Coronary artery (tissue), 2 donors: Measurements from ENCODE around the gene MYO9A.

ENCODE experiments used
- DNase-seq: peaks from one replicate; pipeline ENCODE4 v3.0.0-alpha.2; 2017; ENCODE audit warnings: low spot score
- H3K27ac ChIP-seq, 2 donors: fragments of 200-600 bp; sonication (generic); one replicate each; pipeline ENCODE4 v1.5.1; 2016 to 2019
- H3K4me3 ChIP-seq: fragments of 200-600 bp; sonication (generic); 2 replicates; pipeline ENCODE4 v1.5.1; 2016; ENCODE audit warnings: mild to moderate bottlenecking, moderate library complexity
- TF ChIP-seq, protein P1 (sequence below): fragments of 200-600 bp; sonication (generic); IDR thresholded peaks from one replicate; pipeline ENCODE4 v1.5.1; 2019; ENCODE audit warnings: antibody characterized with exemption

Gene MYO9A

GRCh38 chr15:71844916-71845315 is 273.0 kb downstream of the MYO9A start:
- TF ChIP-seq, protein P1, sequence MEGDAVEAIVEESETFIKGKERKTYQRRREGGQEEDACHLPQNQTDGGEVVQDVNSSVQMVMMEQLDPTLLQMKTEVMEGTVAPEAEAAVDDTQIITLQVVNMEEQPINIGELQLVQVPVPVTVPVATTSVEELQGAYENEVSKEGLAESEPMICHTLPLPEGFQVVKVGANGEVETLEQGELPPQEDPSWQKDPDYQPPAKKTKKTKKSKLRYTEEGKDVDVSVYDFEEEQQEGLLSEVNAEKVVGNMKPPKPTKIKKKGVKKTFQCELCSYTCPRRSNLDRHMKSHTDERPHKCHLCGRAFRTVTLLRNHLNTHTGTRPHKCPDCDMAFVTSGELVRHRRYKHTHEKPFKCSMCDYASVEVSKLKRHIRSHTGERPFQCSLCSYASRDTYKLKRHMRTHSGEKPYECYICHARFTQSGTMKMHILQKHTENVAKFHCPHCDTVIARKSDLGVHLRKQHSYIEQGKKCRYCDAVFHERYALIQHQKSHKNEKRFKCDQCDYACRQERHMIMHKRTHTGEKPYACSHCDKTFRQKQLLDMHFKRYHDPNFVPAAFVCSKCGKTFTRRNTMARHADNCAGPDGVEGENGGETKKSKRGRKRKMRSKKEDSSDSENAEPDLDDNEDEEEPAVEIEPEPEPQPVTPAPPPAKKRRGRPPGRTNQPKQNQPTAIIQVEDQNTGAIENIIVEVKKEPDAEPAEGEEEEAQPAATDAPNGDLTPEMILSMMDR, result no peak
- DNase-seq, result no peak
- H3K4me3 ChIP-seq, result no peak overlapping the region
- no peak overlapping the region for H3K27ac ChIP-seq

DNA sequence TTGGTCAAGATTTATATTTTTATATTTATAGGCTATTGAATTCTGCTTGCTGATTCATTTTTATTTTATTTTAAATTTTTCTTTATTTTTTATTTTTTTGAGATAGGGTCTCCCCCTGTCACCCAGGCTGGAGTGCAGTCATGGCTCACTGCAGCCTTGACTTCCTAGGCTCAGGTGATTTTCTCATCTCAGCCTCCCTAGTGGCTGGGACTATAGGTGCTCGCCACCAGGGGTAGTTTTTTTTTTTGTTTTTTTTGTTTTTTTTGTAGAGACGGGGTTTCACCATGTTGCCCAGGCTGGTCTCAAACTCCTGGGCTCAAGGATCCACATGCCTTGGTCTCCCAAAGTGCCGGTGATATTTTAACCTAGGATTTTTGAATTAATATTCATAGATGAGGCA is 276.4 kb downstream of the MYO9A start:
- DNase-seq, result no peak
- Histone ChIP-seq H3K27ac (no peak overlapping the region), H3K4me3 (no peak overlapping the region)
- TF ChIP-seq, protein P1, result no peak

- Histone ChIP-seq H3K4me3 (no peak overlapping the region), H3K27ac (no peak overlapping the region)
- no peak for DNase-seq
- TF ChIP-seq, protein P1, result no peak
Measured at GRCh38 chr15:71830981-71831380, 287.0 kb downstream of the MYO9A start.

DNA sequence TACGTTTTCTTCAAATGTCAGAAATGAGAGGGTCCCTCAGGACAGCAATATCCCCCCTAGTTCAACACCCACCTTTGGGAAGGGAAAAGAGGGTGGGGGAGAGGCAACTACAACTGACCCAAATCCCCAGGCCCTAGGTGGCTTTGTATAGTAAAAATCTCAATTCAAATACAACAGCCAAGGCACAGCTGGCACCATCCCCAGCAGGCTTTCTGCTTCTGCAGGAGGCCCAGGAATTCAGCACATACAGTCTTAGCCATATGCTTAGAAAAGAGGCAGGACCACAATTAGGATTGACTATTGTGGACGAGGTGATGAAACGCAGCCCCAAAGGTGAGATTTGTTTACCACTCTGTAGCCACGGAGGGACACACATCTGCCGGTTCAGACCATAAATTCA is 291.8 kb downstream of the MYO9A start:
- TF ChIP-seq, protein P1, result no peak
- no peak for DNase-seq
- Histone ChIP-seq H3K4me3 (no peak overlapping the region), H3K27ac (no peak overlapping the region)

DNA sequence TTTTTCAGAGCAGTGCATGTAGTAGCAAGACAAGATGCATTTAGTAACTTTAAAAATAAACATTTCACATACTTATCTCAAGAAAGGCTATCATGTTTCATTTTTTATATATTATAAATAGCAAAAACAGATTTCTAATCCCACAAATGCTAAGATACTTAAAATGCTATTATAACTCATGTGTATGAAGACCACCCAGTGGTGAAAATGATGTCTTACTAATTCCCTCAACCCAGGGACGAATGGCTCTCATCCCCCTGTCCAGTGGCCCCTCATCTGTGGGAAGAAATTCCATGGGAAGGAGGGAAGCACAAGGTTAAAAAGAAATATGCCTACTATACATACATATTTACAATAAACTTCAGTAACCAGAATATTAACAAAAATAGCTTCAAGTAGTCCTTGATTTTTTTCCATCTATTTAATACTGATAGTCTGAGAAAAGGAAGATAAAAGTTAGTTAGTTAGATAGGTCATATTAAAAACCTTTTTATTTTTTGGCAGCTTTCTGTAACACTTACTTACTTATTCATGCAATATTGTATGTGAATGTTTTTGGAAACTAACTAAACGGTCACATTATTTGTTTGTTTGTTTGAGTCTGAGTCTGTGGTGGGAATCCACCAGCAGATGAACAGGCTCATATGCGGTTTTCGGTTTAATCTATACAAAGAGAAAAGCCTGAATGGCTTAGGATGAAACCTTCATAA is 292.8 kb downstream of the MYO9A start:
- TF ChIP-seq, protein P1, result no peak
- Histone ChIP-seq H3K4me3 (no peak overlapping the region), H3K27ac (no peak overlapping the region)
- no peak for DNase-seq

DNA sequence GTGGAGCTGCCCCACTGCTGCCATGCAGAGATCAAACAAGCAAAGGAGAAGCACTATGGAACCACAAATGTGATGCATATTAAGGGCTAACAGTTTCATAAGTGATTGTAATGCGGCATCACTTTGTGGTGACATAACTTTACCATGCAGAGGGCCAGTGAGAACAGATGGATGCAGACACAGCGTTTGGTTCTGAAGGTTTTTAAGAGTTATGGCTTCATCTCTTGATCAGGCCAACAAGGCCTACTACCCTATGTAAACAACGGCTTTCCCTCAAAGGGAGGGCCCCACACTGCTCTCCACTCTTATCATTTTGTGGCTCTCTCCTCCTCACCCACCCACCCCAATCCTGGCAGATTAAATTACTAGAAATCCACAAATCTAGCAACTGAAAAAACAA is 294.1 kb downstream of the MYO9A start:
- no peak overlapping the region for H3K4me3 ChIP-seq
- TF ChIP-seq, protein P1, result no peak
- no peak overlapping the region for H3K27ac ChIP-seq
- DNase-seq, result no peak

- Histone ChIP-seq H3K27ac (no peak overlapping the region), H3K4me3 (no peak overlapping the region)
- DNase-seq, result no peak
- TF ChIP-seq, protein P1, result no peak
Measured at GRCh38 chr15:71822890-71823630, 294.9 kb downstream of the MYO9A start.
